ENCODE results near the gene EHBP1L1. TPM values are rescaled to one million over a fixed set of nuclear protein-coding genes. Genes with fewer than 3 reads are reported as not detected.

Gene EHBP1L1
- total and polyA plus RNA-seq, 2 of the 8 experiments (the other 6 are each of a cell fraction or from before 2014, with no cell fraction given) = 4.3 to 6.6 TPM

DNA sequence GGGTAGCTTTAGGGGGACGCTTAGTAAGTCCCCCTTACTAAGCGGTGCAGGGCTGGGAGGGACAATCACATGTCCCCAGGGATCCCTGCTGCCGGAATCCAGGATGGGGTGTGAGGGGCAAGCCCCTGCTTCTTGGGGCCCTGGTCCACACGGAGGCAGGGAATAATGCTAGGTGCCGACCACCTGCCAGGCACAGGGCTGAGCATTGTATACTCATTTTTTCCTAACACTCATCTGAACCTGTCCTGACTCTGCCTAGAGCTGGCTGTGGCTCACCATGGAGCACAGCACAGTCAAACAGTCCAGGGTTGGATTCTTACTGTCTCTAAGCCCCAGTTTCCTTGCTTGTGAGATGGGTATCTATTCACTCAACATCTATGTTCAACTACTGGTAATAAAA is 16.3 kb upstream of the EHBP1L1 start:
- H3K4me3 ChIP-seq (ENCODE audit: extremely low read depth in 1 of 4, insufficient read depth in 2 of 4, low read depth in 3 of 4, low read length in 4 of 4) = no peak overlapping the region
- H2BK5ac ChIP-seq (ENCODE audit: low read depth, low read length) = 0 out of 2 replicates have a peak overlapping the region, but pooled peaks have one; percentile 27
- no peaks in the 10 kb centered on the region for H3K79me2 ChIP-seq (ENCODE audit: control insufficient read depth in 1 of 2, insufficient read depth in 2 of 2, low read length in 2 of 2)
- WGBS, 2 experiments (ENCODE audit: extremely low coverage in 1 of 2, insufficient coverage in 1 of 2, insufficient read length in 1 of 2, insufficient replicate concordance in 2 of 2, low coverage in 1 of 2, low lambda C conversion rate in 2 of 2, missing lambda C conversion rate in 1 of 2) = 76% methylated on average over 5 of the region's 5 CpGs; no CpG with 5 or more reads in 1 of the 2 experiments
- no peak overlapping the region for H3K56ac ChIP-seq (replicated peaks; ENCODE audit: insufficient read length, low read depth, low read length)
- CTCF ChIA-PET (ENCODE audit: partially characterized antibody) = interaction anchor here (0.6 to 16.3 kb wide), 11 partner anchors 8 to 481 kb away, joined by 3 to 284 read pairs (median 4); partner anchors contain the start of genes EHBP1L1, FAM89B and ZNRD2
- peak overlapping the region; percentile 39; the same call in 1 of the 2 replicates for H2AK5ac ChIP-seq (ENCODE audit: low read depth, low read length)
- H4K91ac ChIP-seq (replicated peaks; ENCODE audit: insufficient read length, low read length) = no peak overlapping the region
- DNase-seq (ENCODE audit: low read depth in 1 of 2, low spot score in 2 of 2) (no peak), FAIRE-seq (no peak)
- H3K23me2 ChIP-seq (ENCODE audit: low read depth, low read length) = peaks cover 4% of the 10 kb centered on the region; the same call in 1 of the 2 replicates
- H2BK12ac ChIP-seq (ENCODE audit: low read depth, low read length) = peak overlapping the region; percentile 84; the same call in 1 of the 2 replicates
- 0 out of 2 replicates have a peak overlapping the region, but pooled peaks have one; percentile 6 for H2BK15ac ChIP-seq (ENCODE audit: low read length)
- no peaks in the 10 kb centered on the region for H3K79me1 ChIP-seq (ENCODE audit: low read depth, low read length)
- H3K36me3 ChIP-seq (ENCODE audit: control insufficient read depth in 2 of 4, insufficient read depth in 4 of 4, low read length in 3 of 4) = no peaks in the 10 kb centered on the region
- no peak overlapping the region for H3K18ac ChIP-seq (ENCODE audit: extremely low read depth, low read length)
- H4K5ac ChIP-seq (ENCODE audit: insufficient read length, low read depth, low read length) = no peak overlapping the region
- no peak overlapping the region for H2AFZ ChIP-seq (ENCODE audit: low read length)
- no peak overlapping the region for H3K14ac ChIP-seq (ENCODE audit: insufficient read length)
- no peaks in the 10 kb centered on the region for H4K20me1 ChIP-seq (replicated peaks in 1 of 2; ENCODE audit: control insufficient read depth in 1 of 2, insufficient read depth in 2 of 2, low read length in 2 of 2)
- H2BK20ac ChIP-seq (ENCODE audit: low read length) = no peak overlapping the region
- H4K8ac ChIP-seq (ENCODE audit: extremely low read depth, insufficient read depth, low read length) = no peak overlapping the region
- H3K9me3 ChIP-seq (ENCODE audit: insufficient read depth in 2 of 2, low read depth in 1 of 2, low read length in 1 of 2) = no peaks in the 10 kb centered on the region
- H3K9ac ChIP-seq (replicated peaks in 1 of 4; ENCODE audit: extremely low read depth in 1 of 4, low read depth in 3 of 4, low read length in 3 of 4) = no peak overlapping the region
- H3K27ac ChIP-seq (ENCODE audit: low read depth, low read length) = no peak overlapping the region
- H2BK120ac ChIP-seq (replicated peaks; ENCODE audit: low read depth, low read length) = no peak overlapping the region
- H3K4ac ChIP-seq (replicated peaks; ENCODE audit: insufficient read length, low read depth, low read length) = no peak overlapping the region
- POLR2A ChIA-PET (ENCODE audit: partially characterized antibody) = interaction anchor here (0.9 to 4.2 kb wide), 11 partner anchors 10 to 161 kb away, joined by 3 to 29 read pairs (median 5); partner anchors contain the start of genes FAM89B, MALAT1, RNASEH2C and ZNRD2
- H3K27me3 ChIP-seq (replicated peaks in 1 of 4; ENCODE audit: control insufficient read depth in 3 of 4, extremely low read depth in 1 of 4, insufficient read depth in 3 of 4, low read length in 3 of 4) = peaks cover 0 to 25% (median 16%) of the 10 kb centered on the region in 4 experiments; a peak in 5 of 7 replicates
- H3K4me2 ChIP-seq (ENCODE audit: insufficient read depth in 1 of 2, low read depth in 2 of 2, low read length in 2 of 2) = no peak overlapping the region; a peak in 1 of 4 replicates
- H3K23ac ChIP-seq (ENCODE audit: insufficient read length) = no peak overlapping the region
- peaks cover 0 to 42% (median 32%) of the 10 kb centered on the region in 4 experiments; a peak in 6 of 7 replicates for H3K4me1 ChIP-seq (replicated peaks in 1 of 4; ENCODE audit: control insufficient read depth in 3 of 4, insufficient read depth in 4 of 4, low read length in 3 of 4)
- no peak for TF ChIP-seq KDM5A (IDR thresholded peaks at IDR 0.05; ENCODE audit: low read length)
